H1 (cell line): ENCODE results near the gene KRTAP10-7. TPM values are rescaled to one million over a fixed set of nuclear protein-coding genes. Genes with fewer than 3 reads are reported as not detected.

Source experiments
- polyA plus RNA-seq, 7 experiments: library from polyadenylated mRNA; depleted of rRNA in 3 of 7; stranded (reverse) in 5 of 7; unstranded in 2 of 7; fragments of >200 nt in 5 of 7; fragments of 200-250 nt in 2 of 7; gene quantifications; 1 replicate in 5 of 7; 2 replicates in 1 of 7; 4 replicates in 1 of 7; pipeline versions ENCODE4 v1.2.1 to v1.2.3, GENCODE V29; 2011 to 2013; ENCODE audit warnings: missing spikeins in 2 of 7, mixed read lengths in 2 of 7
- total RNA-seq: library from RNA; stranded (reverse); fragmentation: NEBNext Ultra II Directional; extraction: Animal tissue kit (Norgen Biotek cat#: 25700); gene quantifications from 2 replicates; pipeline ENCODE4 v1.2.1, GENCODE V29; 2021
- TF ChIP-seq, protein P1 (sequence below): IDR thresholded peaks from 2 replicates; pipeline ENCODE4 v1.6.1; 2012; ENCODE audit warnings: inconsistent platforms

Gene KRTAP10-7
- total and polyA plus RNA-seq, 2 of the 8 experiments (the other 6 are each of a cell fraction or from before 2014, with no cell fraction given): not detected

DNA sequence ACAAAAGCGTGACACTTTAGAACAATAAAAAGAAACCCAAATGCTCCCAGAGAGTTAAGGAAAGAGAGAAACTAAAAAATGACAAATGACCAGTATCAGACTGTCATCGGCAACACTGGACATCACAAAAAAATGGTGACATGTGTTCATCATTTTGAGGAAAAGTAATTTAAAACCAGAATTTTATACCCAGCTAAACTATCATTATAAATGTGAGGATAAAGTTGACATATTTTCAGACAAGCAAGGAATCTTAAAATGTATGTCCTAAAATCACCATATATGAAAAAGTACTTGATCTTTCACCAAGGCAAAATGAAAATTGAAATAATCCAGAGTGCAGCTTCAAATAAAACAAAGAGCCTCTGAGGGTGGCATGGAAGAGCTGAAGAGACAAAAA is 44.5 kb downstream of the KRTAP10-7 start (continued):
- TF ChIP-seq, protein P1, sequence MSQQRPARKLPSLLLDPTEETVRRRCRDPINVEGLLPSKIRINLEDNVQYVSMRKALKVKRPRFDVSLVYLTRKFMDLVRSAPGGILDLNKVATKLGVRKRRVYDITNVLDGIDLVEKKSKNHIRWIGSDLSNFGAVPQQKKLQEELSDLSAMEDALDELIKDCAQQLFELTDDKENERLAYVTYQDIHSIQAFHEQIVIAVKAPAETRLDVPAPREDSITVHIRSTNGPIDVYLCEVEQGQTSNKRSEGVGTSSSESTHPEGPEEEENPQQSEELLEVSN: no peak
- TF ChIP-seq, all 59 proteins: peak for 0
